WI38 (cell line): Measurements from ENCODE around the gene HIVEP2.

Experiments used
- H3K4me3 ChIP-seq: 2 replicates; pipeline ENCODE4 v1.5.1; 2011; ENCODE audit warnings: low read depth, mild to moderate bottlenecking, control low read depth, low read length
- TF ChIP-seq, protein P1 (sequence below): IDR thresholded peaks from 2 replicates; pipeline ENCODE4 v1.5.1; 2012; ENCODE audit warnings: low read depth, mild to moderate bottlenecking, control low read depth, low read length

Gene HIVEP2

DNA sequence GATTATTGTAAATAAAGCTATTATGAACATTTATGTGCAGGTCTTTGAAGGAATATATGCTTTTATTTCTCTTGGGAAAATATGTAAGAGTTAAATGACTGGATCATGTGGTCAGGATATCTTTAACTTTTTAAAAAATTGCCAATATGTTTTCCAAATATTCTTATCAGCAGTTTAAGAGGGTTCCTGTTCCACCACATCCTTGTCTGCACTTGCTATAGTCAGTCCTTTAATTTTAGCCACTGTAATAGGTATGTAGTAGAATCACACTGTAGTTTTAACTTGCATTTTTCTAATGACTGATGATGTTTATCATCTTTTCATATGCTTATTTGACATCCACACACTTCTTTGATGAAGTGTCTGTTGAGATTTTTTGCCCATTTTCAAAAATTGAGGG lies 23.6 kb upstream of the HIVEP2 start:
- TF ChIP-seq, protein P1, sequence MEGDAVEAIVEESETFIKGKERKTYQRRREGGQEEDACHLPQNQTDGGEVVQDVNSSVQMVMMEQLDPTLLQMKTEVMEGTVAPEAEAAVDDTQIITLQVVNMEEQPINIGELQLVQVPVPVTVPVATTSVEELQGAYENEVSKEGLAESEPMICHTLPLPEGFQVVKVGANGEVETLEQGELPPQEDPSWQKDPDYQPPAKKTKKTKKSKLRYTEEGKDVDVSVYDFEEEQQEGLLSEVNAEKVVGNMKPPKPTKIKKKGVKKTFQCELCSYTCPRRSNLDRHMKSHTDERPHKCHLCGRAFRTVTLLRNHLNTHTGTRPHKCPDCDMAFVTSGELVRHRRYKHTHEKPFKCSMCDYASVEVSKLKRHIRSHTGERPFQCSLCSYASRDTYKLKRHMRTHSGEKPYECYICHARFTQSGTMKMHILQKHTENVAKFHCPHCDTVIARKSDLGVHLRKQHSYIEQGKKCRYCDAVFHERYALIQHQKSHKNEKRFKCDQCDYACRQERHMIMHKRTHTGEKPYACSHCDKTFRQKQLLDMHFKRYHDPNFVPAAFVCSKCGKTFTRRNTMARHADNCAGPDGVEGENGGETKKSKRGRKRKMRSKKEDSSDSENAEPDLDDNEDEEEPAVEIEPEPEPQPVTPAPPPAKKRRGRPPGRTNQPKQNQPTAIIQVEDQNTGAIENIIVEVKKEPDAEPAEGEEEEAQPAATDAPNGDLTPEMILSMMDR, result no peak
- H3K4me3 ChIP-seq, result no peak overlapping the region

DNA sequence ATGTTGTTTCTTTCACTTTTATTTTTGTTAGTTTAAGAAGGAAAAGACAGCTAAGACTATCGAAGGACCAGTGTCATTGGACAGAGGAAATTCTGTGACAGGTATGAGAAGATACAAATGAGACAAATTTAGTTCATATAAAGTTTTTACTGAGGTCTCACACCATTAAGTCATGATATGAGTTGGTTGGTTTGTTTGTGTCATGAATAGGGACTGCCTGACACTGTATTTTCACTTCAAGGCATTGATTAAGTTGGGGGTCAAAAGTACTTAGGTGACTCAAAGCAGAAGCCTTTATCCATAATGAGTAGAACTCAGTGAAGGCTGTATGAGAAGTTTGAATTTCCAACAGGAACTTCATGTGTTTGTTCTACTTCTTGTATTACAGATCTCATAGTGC lies 21.3 kb upstream of the HIVEP2 start:
- H3K4me3 ChIP-seq, result no peak overlapping the region
- TF ChIP-seq, protein P1, result no peak

GRCh38 chr6:142965164-142965563 lies 20.2 kb upstream of the HIVEP2 start:
- no peak overlapping the region for H3K4me3 ChIP-seq
- TF ChIP-seq, protein P1, result no peak

DNA sequence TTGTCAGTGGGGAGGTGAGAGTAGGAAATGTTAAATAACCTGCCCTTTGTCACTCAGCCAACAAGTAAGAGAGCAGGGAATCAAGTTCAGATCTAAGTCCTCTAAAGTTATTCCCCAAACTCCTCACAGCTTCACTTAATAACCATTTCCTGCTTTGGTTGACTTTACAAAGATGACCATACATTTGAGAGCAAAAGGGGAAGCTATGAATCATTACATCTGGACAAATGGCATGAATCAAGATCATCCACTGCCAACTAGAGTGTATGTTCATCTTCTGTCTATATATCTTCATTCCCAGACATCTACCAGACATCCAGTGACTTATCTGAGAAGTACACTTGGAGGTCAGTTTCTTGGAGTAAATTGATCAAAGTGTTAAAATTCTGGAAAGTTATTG lies 15.1 kb upstream of the HIVEP2 start:
- H3K4me3 ChIP-seq, result no peak overlapping the region
- TF ChIP-seq, protein P1, result no peak

- TF ChIP-seq, protein P1, result no peak
- no peak overlapping the region for H3K4me3 ChIP-seq
Observed at GRCh38 chr6:142958343-142958742, 13.4 kb upstream of the HIVEP2 start.

GRCh38 chr6:142956726-142957125 lies 11.8 kb upstream of the HIVEP2 start:
- H3K4me3 ChIP-seq, result no peak overlapping the region
- TF ChIP-seq, protein P1, result no peak

DNA sequence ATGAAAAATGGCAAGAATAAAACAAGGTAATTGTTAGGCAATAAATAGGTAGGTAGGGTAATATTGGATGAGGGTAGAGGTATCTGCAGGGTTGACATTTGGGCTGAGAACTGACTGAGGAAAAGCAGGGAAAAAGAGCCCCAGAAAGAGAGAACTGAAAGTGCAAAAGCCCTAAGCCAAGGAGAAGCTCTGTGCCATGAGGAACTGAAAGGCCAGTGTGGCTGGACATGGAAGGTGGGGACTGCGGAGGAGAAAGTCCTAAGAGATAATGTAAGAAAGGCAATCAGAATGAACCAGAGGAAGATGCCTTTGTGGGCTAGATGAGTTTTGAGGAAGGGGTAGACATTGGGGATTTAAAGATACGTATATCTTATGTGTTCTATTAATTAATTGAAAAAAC lies 9.9 kb upstream of the HIVEP2 start:
- no peak overlapping the region for H3K4me3 ChIP-seq

More for the DNA sequence above, 9.9 kb upstream of the HIVEP2 start:
- TF ChIP-seq, protein P1, result no peak
